ENCODE results near the gene CTSH.
"Not testable (repeated sequence)": the region's sequence is repeated elsewhere in the genome, so short reads cannot be mapped to it uniquely, and the experiment has no call there.

Gene CTSH

DNA sequence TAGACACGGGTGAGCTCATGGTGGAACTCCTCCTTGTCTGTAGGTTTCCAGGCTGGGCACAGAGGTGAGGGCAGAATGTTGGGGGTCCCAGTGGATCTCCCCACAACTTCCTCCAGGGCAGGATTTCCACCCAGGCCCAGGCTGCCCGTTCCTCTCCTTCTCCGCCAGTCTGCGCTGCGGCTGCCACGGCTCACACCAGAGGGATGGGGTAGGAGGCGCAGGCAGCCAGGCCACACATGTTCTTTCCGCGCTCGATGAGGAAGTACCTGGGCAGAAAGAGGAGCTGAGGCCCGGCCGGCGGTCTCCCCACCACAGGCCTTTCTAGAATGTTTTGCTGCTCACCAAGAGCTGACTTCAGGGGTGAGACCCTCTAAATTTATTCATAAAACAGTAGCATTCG lies 22.9 kb downstream of the CTSH start:
- no peak for DNase-seq

DNA sequence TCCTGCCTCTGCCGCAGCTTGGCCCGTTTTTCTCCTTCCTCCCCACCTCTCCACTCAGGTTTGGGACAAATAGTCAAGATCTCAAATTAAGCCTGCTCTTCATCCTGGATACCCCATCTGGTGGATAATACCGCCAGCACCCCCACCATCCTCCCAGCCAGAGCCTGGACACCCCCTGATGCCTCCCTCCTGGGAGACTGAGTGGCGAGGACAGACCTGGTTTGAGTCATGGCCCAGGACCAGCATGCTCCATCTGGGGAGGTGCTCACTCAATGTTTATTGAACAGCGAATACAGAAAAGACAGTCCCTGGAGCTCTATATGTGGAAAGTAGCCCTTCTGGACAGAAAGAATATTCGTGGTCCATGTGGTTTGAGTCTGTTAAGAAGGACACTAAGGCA lies 23.3 kb downstream of the CTSH start:
- DNase-seq = no peak

DNA sequence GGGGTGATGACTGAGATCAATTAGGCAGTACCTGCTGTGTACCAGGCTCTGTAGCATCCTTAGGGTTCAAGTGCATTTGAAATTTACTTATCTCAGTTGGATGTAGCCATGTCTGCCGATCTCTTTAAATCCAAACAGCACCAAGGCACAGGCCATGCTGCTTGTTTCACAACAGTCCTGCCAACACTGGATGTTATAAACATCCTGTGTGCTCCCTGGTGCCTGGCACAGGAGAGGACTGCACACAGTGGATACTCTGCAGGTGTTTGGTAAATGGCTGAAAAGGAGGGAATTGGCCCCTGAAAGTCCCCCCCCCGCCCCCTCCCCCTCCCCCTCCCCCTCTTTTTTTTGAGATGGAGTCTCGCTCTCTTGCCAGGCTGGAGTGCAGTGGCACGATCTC lies 27.0 kb downstream of the CTSH start:
- no peak for DNase-seq

DNA sequence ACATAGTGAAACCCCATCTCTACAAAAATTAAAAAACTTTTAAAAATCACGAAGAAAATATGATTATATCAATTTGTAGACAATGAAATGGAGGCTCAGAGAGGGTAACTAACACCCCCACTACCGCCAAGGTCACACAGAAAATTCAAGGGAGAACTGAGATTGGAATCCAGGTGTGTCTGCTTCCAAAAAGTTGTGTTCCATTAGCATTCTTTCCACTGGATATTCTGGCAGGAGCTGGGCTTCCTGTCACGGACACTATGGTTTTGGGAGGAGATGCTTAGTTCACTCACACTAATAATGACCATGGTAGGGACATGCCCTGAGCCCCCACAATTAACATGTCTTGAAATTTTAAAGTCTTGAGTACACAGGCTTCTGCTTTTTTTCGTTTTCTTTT lies 28.8 kb downstream of the CTSH start:
- no peak for DNase-seq

DNA sequence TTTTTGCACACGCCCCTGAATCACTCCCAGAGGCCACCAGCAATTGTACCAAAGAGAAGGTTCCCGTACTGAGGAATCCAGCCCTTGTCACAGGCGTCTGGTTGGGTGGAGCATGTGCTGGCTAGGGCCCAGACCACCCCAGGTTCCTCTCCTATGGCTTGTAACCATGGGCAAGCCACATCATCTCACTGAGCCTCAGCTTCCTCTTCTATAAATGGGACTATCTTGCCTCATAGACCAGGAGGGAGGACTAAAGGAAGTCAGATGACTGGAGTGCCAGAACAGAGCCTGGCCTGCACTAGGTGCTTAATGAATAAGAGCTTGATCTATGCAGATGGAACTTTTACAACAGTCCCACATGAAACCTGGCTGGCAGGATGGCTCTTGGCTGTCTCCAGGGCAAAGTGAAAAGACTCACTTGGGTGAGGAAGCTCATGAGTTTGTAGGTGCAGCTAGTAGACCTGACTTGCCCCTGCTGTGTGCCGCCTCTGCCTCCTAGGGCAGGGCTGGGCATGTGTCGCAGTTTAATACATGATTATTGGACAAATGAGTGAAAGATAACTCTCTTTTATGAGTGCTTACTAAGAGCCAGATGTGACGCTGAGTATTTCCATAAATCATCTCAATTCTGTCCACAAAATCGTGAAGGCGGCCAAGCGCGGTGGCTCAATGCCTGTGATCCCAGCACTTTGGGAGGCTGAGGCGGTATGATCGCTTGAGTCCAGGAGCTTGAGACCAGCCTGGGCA lies 29.3 kb downstream of the CTSH start:
- no peak for DNase-seq

DNA sequence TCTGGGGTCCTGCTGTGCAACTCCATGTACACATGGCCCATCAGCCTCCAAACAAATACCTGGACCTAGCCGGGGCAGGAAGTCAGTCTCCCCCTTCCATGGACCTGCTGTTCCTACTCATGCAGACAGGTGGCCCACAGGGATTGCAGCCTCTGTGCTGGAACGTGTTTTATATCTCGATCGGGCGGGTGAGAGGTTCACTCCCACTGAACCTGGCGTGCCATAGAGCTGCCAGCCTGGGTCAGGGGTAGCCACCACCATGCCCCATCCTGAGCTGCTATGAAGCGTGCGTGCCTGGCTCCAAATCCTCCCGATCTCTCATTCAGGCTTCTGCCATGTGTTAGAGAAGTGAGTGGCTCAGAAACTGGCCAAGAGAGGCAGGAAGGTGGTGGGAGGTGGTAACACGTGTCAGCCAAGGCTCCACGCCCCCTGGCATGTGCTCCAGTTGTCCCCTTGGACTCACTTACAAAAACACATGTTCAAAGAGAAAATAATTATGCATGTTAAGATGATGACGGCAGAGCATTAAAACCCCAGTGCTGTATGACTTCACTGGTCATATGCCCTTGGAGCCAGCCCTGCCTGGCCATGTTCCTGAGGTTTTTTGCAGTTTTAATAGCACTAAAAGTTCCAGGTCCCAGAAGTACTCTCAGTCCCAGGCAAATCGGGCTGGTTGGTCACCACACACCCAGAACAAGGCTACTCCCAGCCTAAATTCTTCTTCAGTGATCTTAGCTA lies 30.6 kb downstream of the CTSH start:
- no peak for DNase-seq

DNA sequence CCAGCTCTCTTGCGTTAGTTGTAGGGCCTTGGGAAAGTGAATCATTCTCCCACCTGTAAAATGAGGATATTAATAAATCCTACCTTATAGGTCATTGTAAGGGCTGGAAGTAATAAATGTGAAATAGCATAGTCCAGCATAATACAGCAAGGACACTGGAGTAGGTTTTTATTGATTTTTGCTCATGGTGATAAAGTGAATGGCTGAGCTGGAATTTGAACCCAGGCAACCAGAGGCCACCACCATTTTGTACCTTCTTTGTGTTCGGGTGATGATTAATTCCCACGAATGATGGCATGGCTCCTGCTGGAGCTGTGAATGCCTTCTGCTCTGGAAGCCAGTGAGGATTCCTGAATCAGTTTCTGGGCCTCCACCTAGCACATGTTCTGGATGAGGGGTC lies 31.8 kb downstream of the CTSH start:
- DNase-seq = no peak

DNA sequence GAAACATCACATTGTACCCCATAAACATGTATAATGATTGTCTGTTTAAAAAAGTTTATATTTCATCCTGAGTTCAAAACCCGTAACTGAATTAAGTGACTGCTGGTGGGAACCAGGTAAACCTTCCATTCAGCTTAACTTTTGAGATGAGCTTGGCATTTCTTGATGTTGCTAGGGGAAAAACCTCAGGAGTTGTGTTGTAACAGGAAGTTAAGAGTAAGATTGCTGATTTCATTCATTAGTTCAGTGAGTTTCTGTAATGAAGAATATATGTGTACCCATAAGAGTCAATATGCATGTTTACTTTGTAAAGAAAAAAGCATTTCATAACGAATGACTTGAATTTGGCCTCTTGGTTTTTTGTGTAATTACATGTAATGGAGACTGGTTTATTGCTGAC lies 32.5 kb downstream of the CTSH start:
- DNase-seq = no peak

DNA sequence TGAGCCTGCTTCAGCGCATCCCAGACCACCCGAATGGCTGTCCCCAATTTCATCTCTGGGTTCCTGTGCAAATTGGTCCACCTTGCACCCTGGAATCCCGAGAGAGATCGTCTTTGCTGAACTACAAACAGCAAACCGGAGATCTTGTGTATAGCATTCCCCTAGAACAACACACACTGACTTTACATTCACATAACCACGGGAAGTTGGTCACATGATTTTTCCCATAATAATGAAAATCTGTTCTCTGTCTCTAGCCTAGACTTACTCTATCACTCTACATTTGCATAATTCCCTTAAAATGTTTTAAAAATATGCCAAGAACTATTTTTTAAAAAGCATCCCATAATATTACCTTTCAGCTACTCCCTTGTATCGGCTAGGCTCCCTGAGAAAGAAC lies 34.6 kb downstream of the CTSH start:
- DNase-seq = no peak

DNA sequence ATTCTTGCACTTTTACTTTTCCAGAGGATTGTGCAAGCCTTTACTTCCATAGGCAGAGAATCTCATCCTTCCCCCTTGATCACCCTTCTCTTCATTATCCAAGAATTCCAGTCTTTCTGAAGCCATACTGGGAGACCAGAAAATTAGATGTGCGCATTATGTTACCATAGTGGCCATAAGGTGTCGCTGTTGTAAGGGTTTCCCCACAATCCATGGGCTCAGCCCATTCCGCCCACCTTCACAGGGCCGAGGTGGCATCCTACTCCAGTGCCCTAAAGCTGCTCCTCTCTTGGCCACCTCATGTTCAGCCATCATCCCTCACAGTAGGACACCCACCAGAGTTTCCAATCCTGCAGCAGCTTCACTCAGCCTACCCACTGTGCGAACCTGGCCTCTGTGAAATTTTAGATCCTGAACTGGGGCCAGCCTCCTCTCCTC lies 35.0 kb downstream of the CTSH start:
- DNase-seq = no peak

DNA sequence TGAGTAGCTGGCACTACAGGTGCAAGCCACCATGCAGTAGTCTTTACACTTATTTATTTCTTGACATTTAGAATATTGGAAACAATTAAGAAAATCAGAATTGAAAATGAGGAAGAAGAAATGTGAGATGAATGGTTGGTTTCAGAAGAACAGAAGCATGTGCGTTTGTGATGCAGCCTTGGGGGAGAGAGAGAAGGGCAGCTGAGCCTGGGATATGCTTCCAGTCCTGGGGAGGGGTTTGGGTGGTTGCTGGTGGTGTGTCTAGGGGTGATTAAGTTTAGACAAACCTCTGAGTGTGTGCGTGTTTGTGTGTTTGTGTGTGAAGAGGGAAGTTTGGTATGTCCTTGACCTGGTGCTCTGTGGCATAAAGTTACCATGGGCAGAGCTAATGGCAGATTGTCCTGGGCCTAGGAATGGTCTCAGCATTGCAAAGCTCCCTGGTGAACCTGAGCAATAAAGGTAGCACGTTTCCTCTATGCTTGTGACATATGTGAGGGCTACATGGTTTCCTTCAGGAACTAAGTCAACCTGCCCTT lies 35.6 kb downstream of the CTSH start:
- no peak for DNase-seq

DNA sequence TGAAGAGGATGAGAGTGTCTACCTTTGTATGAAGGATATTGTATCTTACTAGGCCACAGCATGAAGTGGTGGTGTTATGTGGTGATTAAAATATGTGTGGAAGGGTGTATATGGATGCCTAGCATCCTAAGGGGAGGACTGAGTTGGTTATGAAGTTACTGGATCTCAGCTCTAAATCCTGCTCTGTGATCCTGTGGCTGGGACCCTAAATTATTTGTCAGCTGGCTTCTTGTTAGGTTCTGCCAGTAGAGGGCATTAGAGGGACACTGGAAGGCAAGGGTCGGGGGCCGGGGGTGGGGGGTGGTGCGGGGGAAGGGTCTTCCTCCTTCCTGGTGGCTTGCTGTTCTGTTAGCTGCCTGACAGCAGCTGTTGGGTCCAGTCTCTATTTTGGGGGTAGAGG lies 37.3 kb downstream of the CTSH start:
- no peak for DNase-seq

DNA sequence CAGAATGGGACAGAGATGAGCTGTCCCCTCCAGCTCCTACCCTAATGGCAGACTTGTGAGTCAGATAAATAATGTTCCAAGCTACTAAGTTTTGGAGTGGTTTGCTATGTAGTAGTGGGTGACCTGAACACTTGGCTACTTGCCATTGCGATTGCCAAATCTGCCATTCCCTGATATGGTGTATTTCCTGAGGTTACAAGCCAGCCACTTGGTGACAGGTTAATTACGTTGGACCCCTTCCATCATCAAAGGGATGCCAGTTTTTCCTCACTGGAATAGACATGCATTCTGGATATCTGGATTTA lies 38.6 kb downstream of the CTSH start:
- no peak for DNase-seq

DNA sequence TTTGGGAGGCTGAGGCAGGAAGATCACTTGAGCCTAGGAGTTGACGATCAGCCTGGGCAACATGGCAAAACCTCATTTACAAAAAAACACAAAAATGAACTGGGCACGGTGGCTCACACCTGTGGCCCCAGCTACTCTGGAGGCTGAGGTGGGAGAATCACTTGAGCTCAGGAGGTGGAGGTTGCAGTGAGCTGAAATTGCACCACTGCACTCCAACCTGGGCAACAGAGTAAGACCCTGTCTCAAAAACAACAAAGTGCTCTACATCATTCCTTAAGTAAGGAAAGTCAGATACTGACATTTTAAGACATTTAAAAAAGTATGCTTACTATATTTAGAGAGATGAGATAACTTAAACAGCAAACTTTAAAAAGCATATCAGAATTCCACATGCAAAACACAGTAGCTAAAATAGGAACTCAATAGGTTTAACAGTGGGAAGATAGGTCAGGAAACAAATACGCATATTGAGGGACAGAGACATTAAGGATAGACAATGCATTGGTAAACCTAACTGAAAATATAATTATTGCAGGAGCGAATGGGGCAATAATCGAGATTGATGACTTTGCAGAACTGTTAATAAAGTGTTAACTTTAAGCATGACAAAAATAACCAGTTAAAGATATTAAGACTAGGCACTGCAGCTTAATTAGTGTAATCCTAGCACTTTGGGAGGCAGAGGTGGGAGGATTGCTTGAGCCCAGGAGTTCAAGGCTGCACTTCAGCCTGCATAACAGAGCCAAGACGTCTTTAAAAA lies 40.1 kb downstream of the CTSH start:
- no peak for DNase-seq

DNA sequence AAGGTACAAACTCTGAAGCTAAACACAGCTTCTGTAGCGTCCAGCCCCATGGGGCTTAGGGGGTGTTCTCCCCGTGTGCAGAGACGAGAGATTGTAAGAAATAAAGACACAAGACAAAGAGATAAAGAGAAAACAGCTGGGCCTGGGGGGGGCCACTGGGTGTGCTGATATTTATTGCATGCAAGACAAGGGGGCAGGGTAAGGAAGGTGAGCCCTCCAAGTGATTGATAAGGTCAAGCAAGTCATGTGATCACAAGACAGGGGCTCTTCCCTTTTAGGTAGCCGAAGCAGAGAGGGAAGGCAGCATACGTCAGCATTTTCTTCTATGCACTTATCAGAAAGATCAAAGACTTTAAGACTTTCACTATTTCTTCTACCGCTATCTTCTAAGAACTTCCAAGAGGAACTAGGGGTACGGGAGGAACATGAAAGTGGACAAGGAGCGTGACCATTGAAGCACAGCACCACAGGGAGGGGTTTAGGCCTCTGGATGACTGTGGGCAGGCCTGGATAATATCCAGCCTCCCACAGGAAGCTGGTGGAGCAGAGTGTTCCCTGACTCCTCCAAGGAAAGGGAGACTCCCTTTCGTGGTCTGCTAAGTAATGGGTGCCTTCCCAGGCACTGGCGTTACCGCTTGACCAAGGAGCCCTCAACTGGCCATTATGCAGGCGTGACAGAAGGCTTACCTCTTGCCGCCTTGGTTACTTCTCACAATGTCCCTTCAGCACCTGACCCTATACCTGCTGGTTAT lies 42.4 kb downstream of the CTSH start:
- not testable (repeated sequence) for DNase-seq

DNA sequence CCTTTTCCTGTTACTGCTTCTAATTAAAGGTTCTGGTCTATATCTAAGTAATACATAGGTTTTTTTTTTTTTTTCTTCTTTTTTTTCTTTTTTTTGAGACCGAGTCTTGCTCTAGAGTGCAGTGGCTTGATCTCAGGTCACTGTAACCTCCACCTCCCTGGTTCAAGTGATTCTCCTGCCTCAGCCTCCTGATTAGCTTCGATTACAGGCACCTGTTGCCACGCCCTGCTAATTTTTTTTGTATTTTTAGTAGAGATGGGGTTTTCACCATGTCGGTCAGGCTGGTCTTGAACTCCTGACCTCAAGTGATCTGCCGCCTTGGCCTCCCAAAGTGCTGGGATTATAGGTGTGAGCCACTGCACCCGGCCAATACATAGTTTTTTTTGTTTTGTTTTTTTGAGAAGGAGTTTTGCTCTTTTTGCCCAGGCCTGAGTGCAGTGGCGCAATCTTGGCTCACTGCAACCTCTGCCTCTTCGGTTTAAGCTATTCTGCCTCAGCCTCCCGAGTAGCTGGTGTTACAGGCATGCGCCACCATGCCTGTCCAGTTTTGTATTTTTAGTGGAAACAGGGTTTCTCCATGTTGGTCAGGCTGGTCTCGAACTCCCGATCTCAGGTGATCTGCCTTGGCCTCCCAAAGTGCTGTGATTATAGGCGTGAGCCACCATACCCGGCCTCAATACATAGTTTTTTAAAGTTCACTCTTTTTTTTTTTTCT lies 43.9 kb downstream of the CTSH start:
- DNase-seq = not testable (repeated sequence)

DNA sequence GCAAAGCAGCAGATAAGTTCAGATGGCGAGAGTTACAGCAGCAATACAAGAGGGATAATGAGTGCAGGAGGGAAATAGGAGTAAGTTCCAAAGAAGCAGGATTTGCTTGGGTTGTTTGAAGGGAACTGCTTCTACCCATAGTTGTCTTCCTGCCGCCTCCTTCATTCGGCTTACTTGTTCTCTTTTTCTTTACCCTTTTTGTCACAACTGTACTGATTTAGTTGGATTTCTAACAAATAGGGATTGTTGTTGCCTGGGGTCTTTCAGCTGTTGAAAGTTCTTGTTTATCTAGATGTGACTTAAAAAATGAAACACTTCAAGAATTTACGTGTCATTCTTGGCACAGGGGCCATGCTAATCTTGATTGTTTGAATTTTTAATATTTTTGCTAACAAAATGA lies 46.3 kb downstream of the CTSH start:
- DNase-seq = no peak

DNA sequence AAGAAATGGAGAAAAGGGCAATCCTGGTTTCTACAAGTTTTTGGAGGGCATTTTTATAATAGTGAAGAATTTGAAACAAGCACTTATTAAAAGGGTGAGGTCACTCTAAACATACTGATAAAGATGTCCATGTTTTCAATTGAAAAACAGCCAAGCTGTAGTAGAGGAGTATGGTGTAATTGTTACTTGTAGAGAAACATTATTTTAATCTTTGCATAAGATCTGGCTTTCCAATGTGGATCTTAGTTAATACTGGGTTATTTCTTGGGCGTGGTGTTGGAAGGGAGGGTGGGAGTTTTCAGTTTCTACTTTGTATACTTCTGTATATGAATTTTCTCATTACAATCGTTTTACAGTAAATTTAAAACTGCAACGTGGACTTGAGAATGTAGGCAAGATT lies 49.4 kb downstream of the CTSH start:
- no peak for DNase-seq

DNA sequence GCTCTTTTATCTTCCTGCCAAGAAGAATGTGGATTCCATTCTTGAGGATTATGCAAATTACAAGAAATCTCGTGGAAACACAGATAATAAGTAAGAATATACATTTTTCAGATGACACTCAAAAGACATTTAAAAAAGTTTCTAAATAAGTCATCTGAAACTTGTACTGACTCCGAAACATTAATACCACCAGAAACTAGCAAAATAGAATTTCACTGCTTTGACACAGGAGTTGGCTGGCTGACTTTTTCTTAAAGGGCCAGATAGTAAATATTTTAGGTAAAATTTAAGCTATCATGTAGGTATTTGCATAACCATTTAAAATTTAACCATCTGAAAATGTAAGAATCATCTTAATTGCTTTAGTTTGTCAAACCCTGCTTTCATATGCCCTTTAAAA lies 51.3 kb downstream of the CTSH start:
- DNase-seq = no peak

DNA sequence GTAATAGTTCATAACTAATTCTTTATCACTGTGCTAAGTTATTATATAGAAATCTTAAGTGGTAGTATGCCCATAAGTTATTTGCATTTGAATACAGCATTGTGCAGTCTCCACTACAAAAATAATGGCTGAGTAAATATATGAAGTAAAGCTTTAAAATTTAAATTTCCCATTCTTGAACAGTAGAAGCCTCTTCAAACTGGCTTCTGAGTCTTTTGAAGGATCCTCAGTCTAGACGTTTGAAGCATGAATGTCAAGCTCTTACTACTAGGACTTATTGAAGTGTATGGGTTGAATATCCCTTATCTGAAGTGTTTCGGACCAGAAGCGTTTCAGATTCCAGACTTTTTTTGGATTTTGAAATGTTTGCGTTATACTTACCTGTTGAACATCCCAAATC lies 55.8 kb downstream of the CTSH start:
- no peak for DNase-seq

DNA sequence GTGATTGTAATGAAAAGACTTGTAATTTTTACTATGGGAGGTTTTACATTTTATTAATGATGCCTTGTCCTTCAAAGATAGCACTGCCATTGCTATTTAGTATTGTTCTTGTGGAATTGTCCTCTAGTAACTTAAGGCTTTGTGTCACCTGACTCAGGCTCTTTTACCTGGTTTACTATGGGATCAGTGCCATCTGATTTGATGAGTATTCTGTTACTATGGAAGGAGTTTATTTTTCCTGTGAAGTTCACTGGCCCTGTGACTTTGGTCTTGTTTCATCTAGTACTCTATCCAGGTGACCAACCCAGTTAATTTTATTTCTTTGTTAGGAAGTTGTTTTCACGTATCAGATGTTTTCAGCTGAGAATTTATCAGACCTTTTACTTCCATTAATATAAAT lies 63.2 kb downstream of the CTSH start:
- no peak for DNase-seq

DNA sequence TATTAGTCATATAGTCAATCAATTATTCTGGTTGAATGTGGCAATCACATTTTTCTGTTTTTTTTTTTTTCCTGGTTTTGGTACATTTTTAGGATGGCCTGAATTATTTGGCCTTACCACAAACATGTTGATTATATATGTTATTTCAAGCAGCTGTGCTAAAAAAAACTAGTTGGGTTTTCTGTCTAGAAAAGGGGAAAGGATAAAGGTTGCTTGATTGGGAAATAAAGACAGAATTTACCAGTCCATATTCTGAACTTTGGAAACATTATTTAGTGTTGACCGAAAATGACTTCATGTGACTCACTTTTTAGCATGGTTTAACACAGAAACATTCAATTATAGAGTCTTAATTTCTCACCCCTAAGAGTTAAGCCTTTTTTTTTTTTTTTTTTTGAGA lies 64.0 kb downstream of the CTSH start:
- DNase-seq = no peak

DNA sequence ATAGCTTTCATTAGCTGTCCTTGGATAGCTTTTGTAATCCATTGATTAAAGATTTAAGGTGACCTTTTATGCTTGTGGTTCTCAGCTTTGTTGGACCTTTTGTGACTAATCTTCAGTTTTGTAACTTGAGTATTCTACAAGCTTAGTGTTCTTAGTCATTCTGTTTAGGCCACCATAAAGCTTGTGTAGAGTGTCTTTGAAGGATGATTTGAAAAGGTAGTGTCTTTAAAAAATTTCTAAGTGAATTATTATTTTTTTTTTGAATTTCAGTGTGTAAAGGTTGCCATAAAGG lies 64.7 kb downstream of the CTSH start:
- no peak for DNase-seq

Measured in effector CD4-positive, alpha-beta T cell (primary cell).